ENCODE data around the gene PLLP.

PLLP gene

DNA sequence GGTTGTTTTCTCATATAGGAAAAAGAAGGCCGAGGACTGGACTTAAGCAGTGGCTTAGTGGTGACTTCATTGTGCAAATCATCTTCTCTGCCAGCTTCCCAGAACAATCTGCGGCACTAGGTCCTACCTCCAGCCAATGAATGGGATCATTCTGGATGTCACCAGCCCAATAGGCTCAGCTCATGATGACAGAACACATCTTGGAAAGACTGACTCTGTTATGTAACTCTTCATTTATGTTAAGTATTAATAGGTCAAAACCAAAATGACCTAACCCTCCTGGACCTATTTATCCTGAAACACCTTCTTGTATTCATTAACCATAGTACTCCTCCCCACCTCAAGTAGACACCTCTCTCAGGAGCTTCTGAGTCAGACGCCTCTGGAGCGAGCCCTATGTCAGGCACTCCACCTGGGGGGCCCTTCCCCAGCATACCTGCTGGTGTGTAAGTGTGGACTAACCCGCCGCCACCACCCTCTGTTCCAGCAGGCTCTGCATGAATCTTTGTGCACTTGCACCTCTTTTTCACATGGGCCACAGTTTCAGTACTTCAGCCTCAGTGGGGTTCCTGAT, 32.2 kb downstream of the PLLP start:
- DNase-seq: peak; percentile 52

DNA sequence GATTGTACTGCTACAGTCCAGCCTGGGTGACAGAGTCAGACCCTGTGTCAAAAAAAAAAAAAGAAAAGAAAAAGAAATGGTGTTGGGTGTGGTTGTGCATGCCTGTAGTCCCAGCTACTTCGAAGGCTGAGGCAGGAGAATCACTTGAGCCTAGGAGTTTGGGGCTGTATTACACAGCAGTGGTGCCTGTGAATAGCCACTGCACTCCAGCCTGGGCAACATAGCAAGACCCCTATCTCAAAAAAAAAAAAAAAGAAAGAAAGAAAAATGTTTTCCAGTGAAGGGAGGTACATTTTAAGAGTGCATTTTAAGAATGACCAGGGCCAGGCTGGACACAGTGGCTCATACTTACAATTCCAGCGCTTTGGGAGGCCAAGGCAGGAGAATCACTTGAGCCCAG, 33.1 kb downstream of the PLLP start:
- DNase-seq: no peak

DNA sequence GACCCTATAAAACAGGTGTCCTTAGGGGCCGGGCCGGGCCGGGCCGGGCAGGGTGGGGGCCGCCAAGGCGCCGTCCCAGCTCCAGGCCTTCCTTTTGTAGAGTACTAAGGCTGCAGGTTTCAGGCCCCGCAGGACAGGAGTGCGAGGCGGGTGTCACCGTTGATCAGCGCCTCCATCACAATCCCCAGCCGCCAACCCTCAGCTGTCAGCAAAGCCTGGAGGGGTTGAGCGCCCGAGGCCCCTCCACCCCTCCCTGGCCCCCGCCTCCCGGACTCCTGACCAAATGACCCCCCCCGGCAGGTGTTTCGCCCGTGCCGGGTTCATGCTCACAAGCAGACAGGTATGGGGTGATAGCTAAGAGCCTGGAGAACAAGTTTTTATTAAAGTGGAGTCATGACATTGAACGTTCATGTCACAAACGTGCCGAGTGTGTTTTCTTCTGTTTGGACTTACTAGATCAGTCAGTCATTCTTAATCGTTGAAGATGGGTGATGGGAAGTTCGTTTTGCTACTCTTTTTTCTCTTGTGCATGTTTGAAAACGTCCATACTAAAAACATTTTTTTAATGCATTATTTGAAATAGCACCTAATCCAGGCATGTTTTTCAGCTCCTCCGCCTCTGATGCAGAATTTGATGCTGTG, 38.9 kb downstream of the PLLP start:
- DNase-seq: no peak

DNA sequence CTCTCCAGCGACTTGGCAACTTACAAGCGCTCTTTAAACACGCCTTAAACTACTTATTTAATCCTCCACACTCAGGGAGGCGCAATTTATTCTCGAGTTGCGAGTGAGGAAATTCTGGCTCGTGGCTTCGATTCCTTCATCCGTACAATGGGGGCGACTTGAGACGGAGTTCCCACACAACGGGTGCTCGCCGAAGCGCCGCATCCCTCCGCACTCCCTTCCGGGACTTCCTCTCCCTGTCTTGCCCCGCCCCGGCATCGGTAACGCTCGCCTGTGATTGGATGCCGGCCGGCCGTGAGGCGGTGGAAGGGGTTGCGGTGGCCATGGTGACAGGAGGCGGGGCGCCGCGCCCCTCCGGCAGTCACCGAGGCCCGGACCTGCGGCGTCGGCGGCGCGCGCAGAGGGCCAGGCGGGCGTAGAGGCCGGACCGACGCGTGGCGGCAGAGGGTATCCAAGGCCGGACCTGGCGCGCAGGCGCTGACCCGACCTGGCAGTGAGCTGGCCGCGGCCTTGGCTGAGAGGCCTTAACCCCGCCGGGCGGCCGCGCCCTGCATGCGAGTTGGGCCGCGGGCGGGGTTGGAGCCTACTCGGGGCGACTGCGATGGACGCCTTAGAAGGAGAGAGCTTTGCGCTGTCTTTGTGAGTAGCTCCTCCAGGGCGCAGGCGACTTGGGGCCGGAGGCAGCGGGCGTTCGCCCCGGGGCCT, 39.6 kb downstream of the PLLP start, which contains the start of gene ARL2BP:
ARL2BP (plus strand) TSS at position 493 of the 705 bp plus-strand sequence; CDS start at position 602, 109 bp downstream.
- peak; percentile 98 for DNase-seq

DNA sequence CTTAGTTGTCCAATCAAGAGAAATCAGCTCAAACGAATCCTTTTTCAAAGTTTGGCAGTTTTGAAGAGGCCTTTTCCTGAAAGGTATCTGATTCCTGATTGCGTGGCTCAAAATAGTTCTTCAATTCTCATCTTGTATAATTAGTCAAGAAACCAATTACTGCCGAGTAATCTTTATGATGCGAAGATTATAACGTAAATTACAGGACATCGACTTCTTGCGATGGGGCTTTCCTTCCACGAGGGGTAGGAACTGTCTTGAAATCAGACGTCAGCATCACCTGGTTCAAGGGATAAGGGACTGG, 40.1 kb downstream of the PLLP start:
- no peak for DNase-seq

DNA sequence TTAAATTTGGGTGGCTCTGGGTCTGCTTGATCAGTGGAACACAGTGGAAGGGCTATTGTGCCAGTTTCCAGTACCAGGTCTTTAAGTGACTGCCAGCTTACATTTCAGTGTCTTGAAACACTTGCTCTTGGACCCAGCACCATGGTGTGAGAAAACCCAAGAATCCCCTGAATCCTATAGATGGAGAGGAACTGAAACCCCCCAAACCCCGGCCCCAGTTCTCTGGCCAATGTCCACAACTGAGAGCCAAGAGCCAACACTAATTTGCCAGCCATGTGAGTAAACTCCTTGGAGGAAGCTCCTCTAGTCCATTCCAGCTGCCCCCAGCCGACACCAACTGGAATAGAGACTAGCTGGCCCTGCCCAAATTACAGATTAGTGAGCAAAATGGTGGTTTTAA, 41.8 kb downstream of the PLLP start:
- DNase-seq: no peak

DNA sequence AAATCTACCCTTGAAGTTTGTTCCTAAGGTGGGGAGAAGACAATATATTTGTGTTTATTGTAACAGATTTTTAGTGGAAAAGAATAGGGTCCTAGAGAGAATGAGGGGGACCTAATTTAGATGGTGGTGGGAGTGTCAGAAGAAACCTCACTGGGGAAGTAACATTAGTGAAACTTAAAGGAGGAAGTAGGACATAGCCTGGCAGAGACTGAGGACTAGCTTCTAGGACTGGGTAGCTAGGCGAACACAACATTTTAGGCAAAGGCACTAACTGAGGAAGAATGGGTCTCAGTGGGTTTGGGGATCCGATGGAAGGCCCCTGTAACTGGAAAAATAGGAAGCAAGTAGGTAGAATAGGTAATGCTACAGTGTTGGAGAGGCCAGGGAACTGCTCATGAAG, 43.6 kb downstream of the PLLP start:
- no peak for DNase-seq

DNA sequence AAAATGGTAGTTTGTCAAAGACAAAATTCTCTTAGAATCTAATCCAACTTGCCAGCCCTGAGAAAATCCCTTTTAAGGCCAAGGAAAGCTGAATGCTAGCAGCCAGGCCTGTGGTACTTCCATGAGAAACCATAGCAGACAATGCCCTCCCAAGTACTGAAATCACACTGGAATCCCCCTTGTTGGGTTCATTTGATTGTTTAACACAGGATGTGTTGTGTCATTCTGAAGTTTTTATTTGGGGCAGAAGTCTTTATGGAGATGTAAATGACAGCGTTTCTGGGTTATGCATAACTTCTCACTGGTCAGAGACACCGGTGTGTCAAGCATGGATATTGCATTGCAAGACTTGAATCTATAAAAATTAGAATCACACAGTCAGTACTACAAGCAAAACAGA, 45.4 kb downstream of the PLLP start:
- no peak for DNase-seq

DNA sequence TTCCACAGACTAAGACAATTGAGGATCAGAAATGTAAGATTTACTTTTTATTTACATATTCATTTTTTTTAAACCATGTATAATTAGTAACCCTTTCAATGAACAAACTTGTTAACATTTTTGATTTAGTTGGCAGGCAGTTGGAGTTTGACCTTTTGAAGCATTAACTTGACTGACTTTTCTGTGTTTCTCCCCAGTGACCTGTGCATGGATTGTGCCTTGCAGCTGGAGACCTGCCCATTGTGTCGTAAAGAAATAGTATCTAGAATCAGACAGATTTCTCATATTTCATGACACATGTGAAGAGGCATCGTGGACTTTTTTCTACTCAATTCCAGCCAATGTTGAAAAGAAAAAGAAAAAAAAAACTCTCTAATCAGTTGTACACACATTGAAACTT, 45.8 kb downstream of the PLLP start:
- no peak for DNase-seq

DNA sequence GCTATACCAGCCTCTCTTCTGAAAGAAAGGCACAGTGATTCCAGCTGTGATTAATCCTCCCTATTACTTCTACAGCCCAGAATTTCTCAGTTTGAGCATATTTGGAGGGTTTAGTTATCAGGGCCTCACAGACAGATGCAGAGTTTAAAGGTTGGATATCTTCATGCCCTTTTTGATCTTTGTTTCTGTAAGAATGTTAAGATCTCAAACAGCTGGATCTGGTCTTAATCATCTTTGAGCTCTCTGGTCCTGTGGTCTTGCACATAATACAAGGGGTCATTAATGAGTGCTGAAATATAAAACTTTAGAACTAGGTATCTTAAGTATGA, 48.5 kb downstream of the PLLP start:
- DNase-seq: no peak

DNA sequence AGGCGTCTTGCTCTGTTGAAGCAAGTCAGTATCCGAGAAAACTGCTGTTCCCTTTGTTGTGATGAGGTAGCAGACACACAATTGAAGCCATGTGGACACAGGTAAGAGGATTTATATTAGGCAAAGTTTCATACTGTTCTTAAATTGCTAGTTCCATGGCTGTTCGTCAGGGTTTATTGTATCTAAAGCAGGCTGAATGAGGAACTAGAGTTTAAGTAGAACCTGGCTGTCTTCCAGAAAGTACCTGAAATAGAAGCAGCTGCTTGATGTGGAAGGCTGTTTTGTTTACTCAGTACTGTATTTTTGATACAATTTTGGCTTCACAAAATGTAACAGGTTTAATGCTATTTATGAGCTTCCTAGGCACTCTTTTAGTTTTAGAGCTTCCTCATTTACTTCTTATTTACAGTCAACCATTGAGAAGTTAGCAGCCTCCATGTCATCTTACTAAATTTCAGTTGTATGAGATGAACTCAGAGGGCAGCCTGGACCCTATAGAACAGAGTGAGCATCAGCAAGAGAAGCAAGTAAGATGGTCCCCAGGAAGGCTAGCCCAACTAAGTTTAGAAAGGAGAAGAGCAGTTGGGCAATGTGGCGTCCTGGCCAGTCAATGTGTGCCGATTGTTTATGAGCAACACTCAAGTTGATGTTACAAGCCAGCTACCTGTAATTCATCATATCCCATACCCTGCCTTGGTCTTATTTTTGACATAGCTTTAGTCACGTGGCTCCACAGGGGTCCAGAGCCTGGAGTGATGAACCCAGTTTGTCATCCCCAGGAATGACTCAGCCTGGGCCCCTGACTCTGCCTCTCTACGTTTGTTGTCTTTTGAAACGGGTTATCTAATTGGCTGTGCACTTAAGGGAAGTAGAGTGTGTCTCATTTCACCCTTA, 49.1 kb downstream of the PLLP start:
- DNase-seq: no peak

DNA sequence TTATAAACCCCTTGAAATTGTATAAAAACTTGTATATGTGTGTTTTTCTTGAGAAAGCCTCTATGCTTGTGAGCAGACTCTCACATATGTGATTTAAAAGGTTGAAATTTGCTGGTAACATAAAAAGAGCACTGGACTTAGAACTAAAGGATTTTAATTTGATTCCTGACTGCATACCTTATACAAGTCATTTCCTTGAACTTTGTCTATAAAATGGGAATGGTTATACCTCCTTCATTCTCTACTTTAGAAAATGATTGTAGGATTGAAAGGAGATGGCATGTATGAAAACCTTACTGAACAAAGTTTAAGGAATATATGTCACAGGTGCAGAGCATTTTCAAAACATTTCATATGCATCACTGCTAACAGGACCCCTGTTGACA, 49.8 kb downstream of the PLLP start:
- DNase-seq: no peak

DNA sequence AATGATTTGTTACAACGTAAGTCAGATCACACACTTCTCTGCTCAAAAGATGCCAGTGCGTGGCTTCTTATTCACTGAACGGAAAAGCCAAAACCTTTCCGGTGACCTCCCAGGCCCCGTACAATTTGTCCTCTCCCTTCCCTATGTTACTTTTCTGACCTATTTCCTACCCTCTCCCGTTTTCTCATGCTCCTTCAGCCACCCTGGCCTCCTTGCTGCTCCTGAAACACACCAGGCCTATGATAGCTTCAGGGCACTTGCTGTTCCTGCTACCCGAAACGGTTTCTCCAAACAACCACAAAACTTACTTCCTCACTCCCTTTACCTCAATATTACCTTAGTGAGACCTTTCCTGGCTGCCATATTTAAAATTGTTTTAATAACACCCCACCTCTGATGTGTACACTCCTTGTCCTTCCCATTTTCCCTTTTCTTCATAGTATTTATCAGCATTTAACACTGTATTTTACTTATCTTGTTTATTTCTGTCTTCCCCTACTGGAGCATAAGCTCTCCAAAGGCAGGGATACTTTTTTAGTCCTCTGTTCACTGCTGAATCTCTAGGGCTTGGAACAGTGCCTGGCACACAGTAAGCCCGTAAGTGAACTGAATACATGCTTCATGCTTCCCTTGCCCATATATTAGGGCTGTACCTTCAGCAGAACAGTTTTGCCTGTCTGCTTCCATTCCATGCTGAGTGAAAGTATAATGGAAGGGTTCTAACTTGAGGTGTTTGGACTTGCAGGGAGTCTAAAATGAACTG, 50.3 kb downstream of the PLLP start:
- no peak for DNase-seq

DNA sequence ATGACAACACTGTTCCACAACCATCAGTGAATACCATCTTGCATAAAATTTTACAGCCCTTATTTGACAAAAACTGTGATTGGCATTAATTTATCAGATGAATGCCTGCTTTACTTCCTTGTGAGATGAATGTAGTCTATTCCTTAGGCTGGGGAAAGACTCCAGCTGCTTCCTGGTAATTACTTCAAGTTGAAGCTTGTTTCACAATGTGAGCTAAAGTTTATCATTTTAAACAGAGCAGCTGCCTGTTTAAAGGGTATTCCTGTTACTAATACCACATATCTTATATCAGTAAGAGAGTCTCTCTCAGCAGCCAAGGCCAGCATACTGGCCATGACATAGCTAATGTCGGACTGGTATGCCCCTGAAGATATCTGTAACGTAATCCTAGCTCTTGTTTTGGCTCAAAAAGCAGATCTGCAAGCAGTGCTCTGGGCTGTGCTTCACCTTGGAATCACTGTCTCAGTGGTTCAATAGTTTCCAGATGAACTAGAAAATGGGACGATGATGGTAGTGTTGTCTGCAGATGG, 52.6 kb downstream of the PLLP start:
- DNase-seq: no peak

DNA sequence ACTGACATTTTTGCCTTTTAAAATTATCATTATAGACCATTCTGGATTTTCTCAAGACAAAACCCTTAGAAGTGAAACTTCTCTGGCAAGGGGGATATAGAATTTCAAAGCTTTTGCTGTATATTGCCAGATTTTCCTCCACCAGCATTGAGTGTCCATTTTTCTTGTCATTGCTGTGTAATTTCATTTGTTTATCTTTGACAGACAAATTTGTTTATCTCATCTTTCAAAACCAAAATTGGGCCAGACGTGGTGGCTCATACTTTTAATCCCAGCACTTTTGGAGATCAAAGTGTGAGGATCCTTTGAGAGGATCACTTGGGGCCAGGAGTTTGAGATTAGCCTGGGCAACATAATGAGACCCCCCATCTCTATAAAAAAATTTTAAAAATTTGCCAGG, 55.4 kb downstream of the PLLP start:
- DNase-seq: no peak

DNA sequence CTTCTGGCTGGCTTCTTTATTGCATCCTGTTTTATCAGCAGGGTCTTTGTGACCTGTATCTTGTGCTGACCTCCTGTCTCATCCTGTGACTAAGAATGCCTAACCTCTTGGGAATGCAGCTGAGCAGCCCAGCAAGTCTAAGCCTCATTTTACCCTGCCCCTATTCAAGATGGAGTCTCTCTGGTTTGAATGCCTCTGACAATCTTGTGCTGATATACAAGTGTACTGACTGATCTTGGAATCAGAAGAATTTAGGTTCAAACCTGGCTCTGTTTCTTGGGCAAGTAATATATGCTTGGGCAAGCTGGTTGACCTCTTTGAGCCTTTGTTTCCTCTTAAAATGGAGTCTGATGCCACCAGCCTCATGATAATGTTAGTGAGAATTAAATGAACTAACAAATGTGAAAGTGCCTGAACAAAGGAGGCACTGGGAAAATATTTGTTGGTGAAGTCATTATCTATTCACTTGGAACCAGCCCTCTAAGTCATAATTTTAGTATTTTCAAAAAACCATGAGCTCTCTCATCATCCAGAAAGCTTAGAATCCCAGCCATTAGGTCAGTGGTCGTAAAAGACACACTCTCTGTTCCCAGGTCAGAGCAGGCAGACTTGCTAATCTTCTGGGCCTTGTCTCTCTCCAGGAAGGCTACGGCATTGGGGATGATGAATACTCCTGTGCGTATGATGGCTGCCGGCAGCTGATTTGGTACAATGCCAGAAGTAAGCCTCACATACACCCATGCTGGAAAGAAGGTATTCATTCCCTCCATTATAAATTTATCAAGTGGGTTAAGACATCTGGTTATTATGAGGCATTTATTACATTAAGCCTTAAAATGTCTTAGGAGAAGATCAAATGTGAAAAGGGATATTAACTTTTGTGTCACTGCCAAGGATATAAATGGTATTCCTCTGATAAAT, 57.5 kb downstream of the PLLP start:
- DNase-seq: no peak

DNA sequence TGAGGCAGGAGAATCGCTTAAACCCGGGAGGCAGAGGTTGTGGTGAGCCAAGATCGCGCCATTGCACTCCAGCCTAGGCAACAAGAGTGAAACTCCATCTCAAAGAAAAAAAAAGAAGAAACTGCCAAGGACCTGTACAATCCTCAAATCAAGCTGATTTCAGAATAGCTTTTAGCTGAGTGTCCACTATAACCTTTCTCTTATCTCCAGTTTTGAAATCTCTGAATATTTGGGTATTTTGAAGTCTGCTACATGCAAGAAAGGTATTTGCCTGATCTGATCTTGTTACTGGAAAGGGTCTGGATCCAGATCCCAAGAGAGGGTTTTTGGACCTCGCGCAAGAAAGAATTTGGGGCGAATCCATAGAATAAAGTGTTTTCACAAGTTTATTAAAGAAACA, 58.5 kb downstream of the PLLP start:
- DNase-seq: no peak

DNA sequence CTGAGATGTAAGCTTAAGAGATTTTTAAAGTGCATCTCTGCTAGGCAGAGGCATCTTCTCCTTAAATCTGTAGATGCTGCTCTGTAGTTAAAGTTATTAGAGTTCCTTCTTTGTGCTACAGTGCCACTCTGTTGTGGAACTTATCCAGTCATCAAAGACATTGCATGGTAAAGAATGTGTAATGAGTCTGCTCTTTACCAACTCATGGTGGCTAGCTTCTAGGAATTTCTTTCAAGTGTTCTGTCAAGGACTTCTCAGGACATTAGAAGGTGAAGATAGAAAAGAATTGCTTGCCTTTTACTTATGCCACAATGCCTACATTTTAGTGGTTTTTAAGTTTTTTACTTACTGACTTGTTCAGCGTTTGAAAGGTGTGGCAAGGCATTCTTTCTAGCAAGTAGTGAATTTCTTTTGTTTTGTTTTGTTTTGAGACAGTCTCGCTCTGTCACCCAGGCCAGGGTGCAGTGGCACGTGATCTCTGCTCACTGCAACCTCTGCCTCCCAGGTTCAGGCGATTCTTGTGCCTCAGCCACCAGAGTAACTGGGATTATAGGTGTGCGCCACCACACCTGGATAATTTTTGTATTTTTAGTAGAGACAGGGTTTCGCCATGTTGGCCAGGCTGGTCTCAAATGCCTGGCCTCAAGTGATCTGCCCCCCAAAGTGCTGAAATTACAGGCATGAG, 59.7 kb downstream of the PLLP start:
- DNase-seq: no peak

DNA sequence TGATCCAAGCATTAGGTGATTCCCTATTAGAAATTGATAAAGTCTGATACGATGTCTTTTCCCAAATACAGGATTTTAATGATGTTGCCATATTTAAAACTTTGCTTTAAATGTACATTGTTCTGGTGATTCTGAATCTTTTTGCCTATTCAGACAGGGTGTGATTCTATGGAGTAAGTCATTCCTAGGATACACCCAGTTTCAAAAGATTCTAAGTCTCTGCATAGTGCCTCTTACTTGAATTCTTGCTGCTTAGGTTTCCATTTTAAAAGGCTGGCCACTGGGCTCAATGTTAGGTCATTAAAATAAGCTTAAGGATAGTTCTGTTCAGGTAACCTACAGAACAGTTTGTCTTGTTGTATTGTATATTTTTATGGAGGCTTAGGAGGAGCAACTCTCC, 61.4 kb downstream of the PLLP start:
- DNase-seq: no peak

DNA sequence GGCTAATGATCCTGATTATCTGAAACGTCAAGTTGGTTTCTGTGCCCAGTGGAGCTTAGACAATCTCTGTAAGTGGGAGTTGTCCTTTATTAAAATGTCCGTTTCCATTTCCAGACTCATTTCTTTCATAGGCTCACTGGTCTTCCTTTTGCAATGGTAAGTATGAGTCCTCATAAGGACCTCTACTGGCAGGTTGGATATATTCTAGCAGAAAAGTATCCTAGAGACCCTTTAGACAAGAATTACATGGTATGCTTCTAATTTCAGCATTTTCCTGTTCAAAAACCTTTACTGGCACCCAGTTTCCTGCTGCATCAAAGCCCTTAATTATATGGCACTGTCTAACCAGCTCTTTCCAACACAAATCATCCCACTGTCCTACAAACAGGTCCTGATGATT, 67.5 kb downstream of the PLLP start:
- no peak for DNase-seq

DNA sequence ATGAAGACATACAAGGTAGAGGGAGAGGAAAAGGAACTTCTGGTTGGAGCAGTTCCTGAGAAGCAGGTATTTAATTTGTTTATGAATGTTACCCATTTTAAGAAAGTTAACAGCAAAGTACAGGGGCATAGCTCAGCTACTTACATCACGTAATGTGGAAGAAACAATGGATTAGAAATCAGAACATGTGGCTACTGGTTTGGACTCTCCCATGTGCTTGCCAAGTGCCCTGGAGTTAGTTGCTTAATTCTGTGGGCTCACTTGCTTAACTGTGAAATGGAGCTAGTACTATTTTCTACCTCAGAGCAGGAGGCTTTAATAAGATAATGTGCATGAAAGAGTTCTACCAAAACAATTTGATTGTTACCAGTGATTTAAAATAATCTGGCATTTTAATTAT, 71.0 kb downstream of the PLLP start:
- DNase-seq: no peak
